Measurements from ENCODE around the gene POMT2. TPM values are rescaled to one million over a fixed set of nuclear protein-coding genes. Genes with fewer than 3 reads are reported as not detected.

POMT2 gene
- polyA plus RNA-seq, 4 donors: 34.2 to 55.2 (median 47.0) TPM

DNA sequence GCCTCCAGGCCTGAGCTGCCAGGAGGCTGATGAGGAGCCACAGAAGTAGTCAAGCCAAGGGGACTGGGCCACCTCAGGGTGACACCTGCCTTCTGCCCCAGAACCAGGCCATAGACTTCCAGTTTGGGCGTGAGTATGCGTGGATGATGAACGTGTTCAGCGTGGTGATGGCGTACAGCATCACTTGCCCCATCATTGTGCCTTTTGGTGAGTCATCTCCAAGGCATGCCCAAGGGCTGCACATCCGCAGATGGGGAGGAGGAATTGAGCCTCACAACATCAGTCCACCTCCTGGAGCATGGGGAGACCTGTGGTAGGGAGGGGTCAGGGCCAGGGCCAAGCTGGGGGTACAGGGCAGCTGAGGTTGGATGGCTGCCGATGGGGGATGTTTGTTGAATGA is 72.0 kb downstream of the POMT2 start:
- DNase-seq (ENCODE audit: low read depth in 4 of 4, low spot score in 2 of 4): no peak

DNA sequence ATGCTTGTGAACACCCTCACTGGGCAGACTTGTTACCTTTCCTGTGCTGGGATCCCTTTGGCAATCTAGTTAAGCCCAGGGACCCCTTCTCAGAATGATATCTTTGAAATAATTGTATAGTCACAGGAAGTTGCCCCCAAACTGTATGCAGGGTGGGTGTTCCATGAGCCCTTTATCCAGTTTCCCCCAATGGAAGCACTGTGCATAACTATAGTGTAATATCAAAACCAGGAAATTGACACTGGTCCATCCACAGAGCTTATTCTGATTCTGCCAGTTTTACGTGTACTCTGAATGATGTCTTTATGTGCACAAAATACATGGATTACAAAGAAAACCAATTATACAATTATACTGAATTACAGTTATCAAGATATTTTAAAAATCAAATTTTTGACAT is 73.9 kb downstream of the POMT2 start:
- no peak for DNase-seq (ENCODE audit: low read depth in 4 of 4, low spot score in 2 of 4)

DNA sequence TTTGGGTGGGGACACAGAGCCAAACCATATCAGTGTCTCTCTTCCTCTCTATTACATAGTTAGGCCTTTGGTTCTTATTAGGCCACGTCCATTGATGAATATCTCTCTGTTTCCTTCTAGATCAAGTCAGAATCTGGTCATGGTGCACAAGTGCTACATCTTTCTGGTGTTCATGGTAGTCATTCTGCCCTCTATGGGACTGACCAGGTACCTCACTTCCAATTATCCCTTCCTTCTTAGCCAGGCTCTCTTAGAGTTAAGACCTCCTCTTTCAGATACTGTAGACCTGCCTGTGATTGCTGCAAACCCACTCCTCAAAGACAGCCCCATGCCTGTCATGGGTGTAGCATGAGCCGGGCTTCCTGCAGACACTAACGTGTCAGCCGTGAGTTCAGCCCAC is 74.9 kb downstream of the POMT2 start:
- no peak for DNase-seq (ENCODE audit: low read depth in 4 of 4, low spot score in 2 of 4)

DNA sequence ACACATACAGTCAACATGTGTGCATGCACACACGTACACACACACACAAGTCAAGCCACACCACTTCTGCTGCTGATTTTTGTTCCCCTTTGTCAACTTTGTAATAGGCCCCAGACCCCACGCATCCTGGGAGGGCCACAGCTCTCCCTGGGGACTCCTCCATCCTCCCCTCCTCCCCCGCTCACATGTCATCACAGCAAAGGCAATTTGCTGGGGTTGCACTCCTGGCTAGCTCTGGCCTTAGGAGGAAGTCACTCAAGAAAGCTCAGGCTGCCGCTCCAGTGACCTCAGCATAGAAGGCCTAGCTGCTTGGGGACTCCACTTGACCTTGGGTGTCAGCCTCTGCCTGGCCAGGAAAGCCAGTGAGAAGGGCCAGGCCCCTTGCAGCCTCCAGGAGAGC is 76.8 kb downstream of the POMT2 start:
- DNase-seq (ENCODE audit: low read depth in 4 of 4, low spot score in 2 of 4): no peak

DNA sequence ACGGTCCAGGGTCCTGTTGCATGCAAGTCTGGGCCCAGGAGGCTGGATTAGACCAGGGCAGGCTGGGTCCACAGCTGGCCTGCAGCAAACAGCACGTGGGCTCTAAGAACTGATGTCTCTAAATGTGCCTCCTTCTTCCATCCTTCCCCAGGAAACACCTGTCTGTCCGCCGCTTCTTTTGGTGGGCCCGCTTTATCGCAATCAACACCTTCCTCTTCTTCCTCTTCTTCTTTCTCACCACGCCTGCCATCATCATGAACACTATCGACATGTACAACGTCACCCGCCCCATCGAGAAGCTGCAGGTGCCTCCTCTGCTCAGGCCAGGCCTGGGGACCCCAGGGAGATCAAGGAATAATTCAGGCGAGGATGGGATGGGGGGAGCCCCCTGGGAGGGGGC is 77.9 kb downstream of the POMT2 start:
- DNase-seq (ENCODE audit: low read depth in 4 of 4, low spot score in 2 of 4): no peak

DNA sequence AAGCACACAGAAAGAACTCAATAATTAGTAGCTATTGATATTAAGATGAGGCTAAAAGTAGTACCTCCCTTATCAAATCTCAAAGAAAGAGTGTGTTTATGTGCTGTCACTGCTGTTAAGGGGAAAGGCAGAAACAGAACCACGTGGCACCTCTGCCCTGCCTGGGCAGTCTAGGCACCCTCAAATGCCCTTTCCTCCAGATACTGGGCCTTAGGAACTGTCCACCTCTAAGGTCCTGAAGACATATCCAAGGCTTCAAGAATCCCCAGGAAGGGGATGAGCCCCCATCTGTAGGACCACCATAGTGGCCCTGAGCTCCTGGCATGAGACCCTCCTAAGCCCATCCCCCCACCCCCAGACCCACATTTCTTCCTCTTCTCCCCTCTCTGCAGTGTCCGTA is 78.7 kb downstream of the POMT2 start:
- no peak for DNase-seq (ENCODE audit: low read depth in 4 of 4, low spot score in 2 of 4)

DNA sequence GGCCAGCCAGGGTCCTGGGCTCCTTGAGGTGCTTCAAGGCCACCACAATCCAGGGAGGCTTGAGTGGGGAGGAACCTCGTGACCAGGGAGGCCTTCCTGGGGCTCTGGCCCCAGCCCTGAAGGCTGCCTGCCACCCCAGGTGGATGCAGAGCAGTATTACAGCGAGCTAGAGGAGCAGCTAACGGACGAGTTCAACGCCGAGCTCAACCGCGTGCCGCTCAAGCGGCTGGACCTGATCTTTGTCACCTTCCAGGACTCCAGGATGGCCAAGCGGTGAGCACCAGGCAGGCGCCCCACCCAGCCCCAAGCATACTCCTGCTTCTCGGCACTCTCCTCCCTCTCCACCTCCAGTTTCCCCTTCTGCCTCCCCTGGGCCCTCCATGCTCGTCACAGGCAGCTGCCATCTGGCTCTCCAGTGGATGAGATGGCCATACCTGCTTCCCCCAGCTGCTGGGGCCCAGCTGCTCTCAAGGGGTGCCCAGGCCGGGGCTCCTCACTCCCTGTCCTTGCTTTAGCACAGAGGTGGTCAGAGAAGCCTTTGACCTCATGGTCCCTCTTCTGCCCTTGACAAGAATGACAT is 80.3 kb downstream of the POMT2 start:
- DNase-seq (ENCODE audit: low read depth in 4 of 4, low spot score in 2 of 4): no peak

DNA sequence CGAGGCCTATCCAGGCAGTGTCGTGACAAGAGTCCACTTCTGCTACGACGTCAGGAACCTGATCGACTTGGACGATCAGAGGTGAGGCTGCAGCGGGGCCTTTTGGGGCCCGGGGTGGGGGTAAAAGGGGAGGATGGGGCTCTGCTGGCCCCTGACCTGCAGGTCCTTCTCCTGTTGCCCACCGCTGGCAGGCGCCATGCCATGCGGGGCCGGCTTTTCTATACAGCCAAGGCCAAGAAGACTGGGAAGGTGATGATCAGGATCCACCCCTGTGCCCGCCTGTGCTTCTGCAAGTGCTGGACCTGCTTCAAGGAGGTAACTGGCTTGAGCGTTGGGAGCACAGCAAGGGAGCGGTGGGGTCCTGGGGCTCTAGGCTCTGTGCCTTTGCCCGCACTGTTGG is 81.3 kb downstream of the POMT2 start:
- no peak for DNase-seq (ENCODE audit: low read depth in 4 of 4, low spot score in 2 of 4)

DNA sequence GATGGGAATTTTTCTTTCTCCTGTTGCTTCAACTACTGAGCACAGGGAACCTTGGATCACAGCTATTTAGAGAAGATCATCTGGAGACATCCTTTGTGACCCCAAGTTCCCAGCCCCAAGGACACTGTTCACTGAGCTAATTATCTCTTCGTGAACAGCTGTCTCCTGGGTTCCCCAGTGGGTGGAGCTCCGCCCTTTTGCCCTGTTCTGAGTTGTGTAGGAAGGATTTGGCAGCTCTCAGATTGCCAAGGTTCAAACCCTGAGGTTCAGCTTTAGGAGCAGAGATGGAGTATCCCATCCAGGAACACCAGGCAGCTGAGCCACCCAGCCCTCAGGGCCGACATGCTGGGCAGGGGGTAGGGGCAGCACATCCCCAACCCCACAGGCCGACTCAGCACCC is 81.7 kb downstream of the POMT2 start:
- no peak for DNase-seq (ENCODE audit: low read depth in 4 of 4, low spot score in 2 of 4)

DNA sequence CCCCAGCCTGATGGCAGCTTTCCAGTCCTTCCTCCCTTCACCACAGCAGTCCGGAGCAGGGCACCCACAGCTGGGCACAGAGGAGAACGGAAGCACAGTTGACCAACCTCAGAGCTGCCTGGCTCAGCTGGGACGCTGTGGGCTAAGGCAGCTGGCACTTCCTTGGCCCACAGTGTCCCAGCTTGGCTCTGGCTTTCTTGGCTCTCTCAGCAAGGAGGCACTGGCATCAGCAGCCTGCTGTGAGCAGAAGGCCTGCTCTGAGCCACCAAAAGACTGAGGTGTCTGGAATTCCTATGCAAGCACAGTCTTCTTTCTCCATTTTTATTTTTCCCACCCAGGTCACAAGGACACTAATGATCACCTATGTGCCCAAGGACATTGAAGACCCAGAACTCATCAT is 82.3 kb downstream of the POMT2 start:
- no peak for DNase-seq (ENCODE audit: low read depth in 4 of 4, low spot score in 2 of 4)

DNA sequence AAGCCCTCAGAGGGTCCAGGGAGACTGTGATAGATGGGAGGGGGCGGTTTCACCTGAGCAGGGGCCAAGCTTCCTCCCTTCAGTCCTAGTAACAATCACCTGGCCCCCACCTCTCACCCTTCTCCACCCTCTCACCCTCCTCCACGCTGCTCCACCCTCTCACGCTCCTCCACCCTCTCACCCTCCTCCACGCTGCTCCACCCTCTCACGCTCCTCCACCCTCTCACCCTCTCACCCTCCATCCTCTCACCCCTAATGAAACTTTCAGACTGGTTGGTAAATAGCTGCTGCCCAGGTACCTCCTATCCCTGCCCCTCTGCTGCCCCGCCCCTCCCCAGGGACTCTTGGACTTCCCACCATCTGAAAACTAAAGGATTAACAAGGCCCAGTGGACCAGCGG is 83.9 kb downstream of the POMT2 start:
- DNase-seq (ENCODE audit: low read depth in 4 of 4, low spot score in 2 of 4): no peak

DNA sequence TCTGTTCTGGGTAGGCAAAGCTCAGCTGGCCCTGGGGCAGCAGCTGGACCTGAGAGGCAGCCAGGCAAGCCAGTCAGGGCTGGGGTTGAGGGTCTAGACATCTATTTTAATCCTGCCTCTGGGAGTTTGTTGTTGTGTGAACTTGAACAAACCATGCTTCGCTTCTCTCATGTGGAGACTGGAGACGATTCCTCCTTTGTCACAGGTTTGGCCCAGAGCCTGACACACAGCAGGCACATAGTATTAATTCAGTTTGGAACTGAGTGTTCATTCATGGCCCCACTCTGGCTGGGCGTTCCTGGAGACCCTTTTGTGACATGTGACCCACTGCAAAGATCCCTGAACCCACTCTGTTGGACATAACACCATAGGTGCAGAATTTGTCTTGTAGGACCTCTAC is 89.0 kb downstream of the POMT2 start:
- DNase-seq (ENCODE audit: low read depth in 4 of 4, low spot score in 2 of 4): no peak

DNA sequence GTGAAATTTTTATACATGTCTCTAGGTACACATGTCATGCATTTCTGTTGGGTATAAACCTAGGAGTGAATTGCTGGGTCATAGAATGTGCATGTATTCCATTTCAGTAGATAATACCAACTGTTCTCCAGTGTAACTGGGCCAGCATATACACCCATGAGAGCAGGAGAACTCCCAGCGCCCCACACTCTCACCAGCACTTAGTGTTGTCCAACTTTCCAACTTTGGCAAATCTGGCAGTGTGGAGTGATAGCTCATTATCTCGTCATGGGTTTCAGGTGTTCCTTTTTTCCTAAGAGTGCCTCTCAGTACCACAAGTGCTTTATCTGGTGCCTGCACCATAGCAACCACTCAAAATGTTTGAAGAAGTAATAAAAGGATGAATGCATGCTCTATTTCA is 89.8 kb downstream of the POMT2 start:
- DNase-seq (ENCODE audit: low read depth in 4 of 4, low spot score in 2 of 4): no peak

DNA sequence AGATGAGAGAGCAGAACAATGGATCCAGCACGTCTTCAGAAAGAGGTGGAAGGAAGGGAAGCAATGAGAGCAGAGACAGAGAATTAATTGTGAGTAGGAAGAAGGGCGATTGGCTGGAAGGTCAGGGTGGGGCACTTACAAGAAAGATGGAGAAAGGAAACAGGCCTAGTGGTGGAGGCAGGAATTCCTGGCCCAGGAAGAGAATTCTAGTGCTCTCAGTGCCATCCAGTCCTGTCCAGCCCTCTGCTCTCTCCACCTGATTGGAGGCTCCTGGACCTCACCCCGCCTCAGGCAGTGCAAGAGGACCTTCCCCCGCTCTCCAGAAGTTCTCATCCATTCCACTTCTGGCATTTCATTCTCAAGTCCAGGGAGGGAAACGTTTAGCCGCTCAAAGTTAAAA is 92.6 kb downstream of the POMT2 start:
- no peak for DNase-seq (ENCODE audit: low read depth in 4 of 4, low spot score in 2 of 4)

DNA sequence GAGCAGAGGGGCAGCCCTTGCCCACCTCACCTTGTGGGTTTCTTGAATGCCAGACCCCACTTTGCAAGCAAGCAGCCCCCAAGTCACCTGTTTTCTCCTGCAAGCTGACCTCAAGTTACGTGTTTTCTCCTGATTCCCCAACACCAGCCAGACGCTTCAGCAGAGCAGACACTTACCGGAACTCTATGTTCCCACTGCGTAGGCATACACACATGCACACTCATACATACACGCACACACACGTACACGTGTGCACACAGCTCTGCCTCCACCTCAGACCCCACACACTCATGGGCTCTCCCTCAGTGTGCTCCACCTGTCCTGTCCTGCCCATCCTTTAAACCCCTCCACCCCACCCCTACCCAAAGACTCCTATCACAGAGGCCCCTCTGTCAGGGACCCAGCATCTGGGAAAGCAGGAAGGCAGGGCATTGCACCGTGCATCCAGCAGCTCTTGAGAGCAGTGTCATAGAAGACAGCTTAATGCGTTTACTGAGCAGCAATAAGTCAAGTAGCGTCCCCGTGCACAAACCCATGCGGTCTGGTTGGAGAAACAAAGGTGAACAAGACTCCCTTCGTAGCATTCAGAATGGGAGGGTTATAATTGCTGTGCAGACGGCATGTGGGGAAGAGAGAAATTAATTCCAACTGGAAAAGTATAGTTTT is 94.7 kb downstream of the POMT2 start:
- no peak for DNase-seq (ENCODE audit: low read depth in 4 of 4, low spot score in 2 of 4)

DNA sequence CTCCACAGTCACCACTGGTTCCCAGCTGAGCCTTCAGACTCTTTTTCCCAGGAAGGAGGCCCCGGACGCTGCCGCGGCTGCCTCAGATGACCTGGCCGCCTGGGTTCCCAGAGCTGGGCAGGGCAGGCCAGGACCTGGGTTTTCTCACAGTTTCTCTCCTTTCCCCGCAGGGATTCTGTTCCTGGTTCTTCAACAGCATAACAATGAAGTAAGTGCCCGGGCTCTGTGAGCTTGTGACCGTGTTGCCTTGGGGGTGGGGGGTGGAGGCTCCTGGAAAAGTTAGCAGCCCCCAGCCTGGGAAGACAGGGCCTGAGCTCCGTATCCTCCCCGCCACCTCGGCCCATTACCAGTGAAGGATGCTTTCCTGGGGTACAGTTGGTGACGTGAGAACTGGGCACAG is 95.4 kb downstream of the POMT2 start:
- no peak for DNase-seq (ENCODE audit: low read depth in 4 of 4, low spot score in 2 of 4)

Other genes with a start within 250 kb of the POMT2 start
- gene CIPC, start 222.6 kb downstream of the POMT2 start, polyA plus RNA-seq (ENCODE audit: insufficient read length in 4 of 4): 10 to 100 TPM; 21.2 to 27.7 (median 24.1) TPM
- under 1 TPM; 0.45 to 0.86 (median 0.55) TPM for gene ZDHHC22, start 179.1 kb downstream of the POMT2 start, polyA plus RNA-seq (ENCODE audit: insufficient read length in 4 of 4)
- 1 to 10 TPM; 1.0 to 1.8 (median 1.4) TPM for gene TMEM63C, start 139.1 kb downstream of the POMT2 start, polyA plus RNA-seq (ENCODE audit: insufficient read length in 4 of 4)
- gene NGB, start 49.7 kb downstream of the POMT2 start, polyA plus RNA-seq (ENCODE audit: insufficient read length in 4 of 4): not detected
- 10 to 100 TPM; 23.5 to 30.0 (median 27.7) TPM for gene GSTZ1, start 153 bp upstream of the POMT2 start, polyA plus RNA-seq (ENCODE audit: insufficient read length in 4 of 4)
- 10 to 100 TPM; 18.4 to 27.1 (median 21.6) TPM for gene TMED8, start 56.2 kb upstream of the POMT2 start, polyA plus RNA-seq (ENCODE audit: insufficient read length in 4 of 4)
- gene SAMD15, start 56.5 kb upstream of the POMT2 start, polyA plus RNA-seq (ENCODE audit: insufficient read length in 4 of 4): 10 to 100 TPM in 1 of 4 donors, 1 to 10 TPM in 3; 6.7 to 10.9 (median 8.5) TPM
- gene NOXRED1, start 102.6 kb upstream of the POMT2 start, polyA plus RNA-seq (ENCODE audit: insufficient read length in 4 of 4): 1 to 10 TPM; 1.8 to 4.1 (median 2.6) TPM
- 10 to 100 TPM; 30.3 to 36.9 (median 31.2) TPM for gene VIPAS39, start 136.7 kb upstream of the POMT2 start, polyA plus RNA-seq (ENCODE audit: insufficient read length in 4 of 4)
- gene AHSA1, start 137.2 kb upstream of the POMT2 start, polyA plus RNA-seq (ENCODE audit: insufficient read length in 4 of 4): 100 to 1,000 TPM; 186 to 225 (median 202) TPM
- 1 to 10 TPM; 1.3 to 3.6 (median 1.8) TPM for gene ISM2, start 177.9 kb upstream of the POMT2 start, polyA plus RNA-seq (ENCODE audit: insufficient read length in 4 of 4)

All from left renal cortex interstitium (tissue), 4 donors.